Measurements from ENCODE around the gene LRP1B.

- TF ChIP-seq CTCF (IDR thresholded peaks at IDR 0.05; ENCODE audit: low read length) (no peak), EZH2 (IDR thresholded peaks at IDR 0.05; ENCODE audit: borderline replicate concordance, low read length) (no peak)
Observed at GRCh38 chr2:140804700-140805260, 1326.0 kb downstream of the LRP1B start.
